ENCODE measurements around the gene CD300LB.
"Not testable (repeated sequence)": the region's sequence is repeated elsewhere in the genome, so short reads cannot be mapped to it uniquely, and the experiment has no call there.

Gene CD300LB

DNA sequence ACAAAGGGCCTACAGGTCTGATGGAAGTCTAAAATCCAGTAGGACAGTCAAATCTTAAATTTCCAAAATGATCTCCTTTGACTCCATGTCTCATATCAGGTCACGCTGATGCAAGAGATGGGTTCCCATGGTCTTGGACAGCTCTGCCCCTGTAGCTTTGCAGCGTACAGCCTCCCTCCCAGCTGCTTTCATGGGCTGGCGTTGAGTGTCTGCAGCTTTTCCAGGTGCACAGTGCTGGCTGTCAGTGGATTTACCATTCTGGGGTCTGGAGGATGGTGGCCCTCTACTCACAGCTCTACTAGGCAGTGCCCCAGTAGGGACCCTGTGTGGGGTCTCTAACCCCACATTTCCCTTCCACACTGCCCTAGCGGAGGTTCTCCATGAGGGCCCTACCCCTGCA lies 43.0 kb downstream of the CD300LB start:
- DNase-seq: not testable (repeated sequence)

DNA sequence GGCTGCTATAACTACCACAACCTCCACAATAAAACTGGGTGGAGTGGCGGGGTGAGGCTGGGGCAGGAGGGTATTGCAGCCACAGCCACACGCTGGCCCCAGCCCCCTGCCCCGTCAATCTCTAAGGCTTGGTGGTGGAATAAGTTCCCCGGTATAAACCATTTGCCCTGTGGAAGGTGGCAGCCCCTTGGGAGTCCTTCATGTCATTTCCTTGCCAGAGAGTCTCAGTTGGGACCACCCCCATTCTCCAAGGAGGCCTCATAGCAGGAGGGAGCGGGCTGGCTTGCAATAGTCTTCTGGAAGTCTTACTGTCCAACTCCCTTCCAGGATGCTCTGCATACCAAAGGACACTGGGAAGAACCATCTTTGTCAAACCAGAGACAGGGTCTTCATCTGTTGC lies 45.4 kb downstream of the CD300LB start:
- DNase-seq: no peak

DNA sequence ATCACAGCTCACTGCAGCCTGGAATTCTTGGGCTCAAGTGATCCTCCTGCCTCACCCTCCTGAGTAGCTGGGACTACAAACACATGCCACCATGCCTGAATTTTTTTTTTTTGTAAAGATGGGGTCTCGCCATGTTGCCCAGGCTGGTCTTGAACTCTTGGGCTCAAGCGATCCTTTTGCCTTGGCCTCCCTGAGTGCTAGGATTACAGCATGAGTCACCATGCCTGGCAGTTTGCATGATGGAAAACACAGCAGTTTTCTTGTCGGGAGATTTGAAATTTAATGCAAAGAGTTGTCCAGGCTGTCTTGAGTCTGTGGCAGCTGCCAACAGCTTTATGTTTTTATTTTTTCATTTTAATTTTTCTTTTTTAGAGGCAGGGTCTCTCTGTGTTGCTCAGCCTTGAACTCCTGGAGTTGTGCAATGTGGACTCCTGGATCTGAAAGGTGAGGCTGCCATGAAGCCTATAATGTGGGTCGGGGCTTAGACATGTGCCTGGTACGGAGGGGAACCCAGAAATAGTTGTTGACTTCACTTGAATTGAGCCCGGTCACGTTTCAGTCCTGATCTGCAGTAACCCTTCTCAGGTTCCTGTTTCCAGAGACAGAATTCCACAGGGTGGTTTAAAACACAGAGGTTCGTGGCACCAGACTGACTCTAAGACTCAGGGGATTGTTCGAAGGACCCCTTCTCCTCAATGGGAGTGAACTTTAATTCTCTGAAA lies 46.1 kb downstream of the CD300LB start:
- DNase-seq: no peak

DNA sequence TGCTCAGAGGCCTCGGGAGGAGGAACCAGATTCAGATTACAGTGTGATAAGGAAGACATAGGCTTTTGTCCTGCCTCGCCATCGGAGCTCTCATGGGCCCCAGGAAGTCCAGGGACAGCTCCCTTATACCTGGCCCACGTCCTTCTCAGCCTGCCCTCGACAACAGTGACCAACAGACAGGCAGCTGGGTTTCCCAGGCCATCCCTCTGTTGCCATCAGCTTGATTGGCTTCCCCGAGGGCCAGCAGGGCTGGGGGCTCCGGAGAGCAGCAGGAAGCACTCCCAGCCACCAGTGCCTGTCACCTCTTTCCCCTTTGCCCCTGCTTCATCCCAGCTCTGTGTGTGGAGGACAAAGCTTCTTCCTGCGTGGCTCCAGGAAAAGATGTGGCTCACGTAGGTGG lies 47.2 kb downstream of the CD300LB start:
- no peak for DNase-seq

DNA sequence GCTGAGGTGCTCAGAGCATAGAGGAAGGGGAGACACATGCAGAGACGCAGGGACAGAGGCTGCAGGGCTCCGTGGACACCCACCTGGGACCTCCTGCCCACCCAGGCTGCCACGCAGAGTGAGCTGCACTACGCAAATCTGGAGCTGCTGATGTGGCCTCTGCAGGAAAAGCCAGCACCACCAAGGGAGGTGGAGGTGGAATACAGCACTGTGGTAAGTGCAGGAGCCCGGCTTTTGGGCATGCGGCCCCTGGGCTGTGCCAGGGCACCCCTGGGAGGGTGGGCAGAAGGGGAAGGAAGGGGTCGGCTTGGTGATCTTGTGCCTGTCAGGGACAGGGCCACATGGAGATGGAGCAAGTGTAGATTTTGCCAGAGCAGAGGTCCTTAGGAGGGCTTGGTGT lies 49.7 kb downstream of the CD300LB start:
- no peak for DNase-seq

DNA sequence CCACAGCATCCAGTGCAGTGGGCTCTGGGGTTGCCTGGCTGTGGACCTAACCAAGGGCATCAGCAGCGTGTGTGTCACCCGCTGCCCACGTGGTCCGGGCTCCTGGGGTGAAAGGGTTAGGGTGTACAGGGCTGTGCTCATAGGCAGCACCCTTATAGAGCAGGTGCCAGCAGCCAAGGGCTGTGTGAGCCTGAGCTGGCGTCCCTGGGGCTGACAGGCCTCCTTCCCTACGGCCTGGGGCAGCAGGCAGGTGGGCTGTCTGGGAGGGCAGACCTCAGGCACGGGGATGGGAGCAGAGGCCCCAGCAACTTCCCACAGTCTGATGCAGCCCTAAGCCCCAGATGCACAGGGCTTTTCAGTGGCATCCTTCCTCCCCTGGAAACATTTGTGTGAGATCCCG lies 51.0 kb downstream of the CD300LB start:
- DNase-seq: no peak

DNA sequence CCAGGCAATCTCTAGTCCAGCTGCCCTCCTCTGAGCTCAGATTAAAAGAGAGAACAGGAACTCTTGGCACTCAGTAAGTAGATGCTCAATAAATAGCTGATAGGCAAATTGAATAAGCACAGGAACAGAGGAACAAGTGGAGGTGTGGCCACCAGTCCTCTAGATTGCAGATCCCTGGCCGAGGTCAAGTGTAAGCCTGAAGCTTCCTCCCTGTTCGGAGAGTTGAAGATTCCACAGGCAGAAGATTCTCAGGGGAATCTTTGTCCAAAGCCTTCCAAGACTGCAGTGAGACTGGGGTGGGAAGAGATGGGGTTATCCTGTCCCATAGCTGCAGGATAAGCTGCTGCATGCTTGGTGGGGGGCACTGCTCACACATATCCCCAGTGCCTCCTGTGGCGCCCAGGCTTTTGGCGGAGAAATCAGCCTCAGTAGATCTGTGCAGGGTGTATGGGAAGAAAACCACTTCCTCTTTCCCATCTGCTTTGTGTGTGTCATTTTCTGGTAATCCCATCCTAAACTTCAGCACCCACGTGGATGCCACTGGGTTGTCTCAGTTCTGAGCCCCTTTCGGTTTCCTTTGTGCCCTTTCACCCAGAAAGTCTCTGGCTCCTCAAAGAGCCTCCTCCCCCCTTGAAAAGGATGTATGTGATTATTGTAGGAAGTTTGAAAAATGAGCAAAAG lies 52.7 kb downstream of the CD300LB start:
- no peak for DNase-seq

DNA sequence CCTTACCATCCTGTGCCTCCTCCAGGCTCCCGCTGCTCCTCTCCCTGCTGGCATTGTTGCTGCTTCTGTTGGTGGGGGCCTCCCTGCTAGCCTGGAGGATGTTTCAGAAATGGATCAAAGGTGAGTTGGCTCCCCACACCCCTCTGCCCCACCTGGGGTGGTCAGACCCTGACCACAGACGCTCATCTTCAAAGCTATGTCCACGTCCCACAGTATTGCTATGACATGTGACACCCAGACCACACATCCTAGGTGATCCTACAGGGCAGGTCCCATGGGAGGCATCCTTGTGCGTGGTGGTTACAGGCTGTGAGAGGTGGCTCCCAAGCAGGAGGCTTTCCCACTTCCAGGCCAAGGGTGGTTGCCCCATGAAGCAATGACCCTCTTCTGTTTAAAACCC lies 53.9 kb downstream of the CD300LB start:
- no peak for DNase-seq

DNA sequence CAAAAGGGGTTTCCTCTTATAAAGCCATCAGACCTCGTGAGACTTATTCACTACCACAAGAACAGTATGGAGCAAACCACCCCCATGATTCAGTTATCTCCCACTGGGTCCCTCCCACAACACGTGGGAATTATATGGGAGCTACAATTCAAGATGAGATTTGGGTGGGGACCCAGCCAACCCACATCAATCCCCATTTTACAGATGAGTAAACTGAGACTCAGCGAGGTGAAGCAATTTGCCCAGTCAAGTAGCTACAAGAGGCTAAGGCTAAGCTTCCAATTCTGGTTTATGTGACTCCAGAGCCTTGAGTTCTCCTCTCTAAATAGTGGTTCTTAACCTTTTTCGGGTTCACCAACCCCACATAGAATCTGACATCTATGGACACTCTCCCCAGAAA lies 56.1 kb downstream of the CD300LB start:
- no peak for DNase-seq

DNA sequence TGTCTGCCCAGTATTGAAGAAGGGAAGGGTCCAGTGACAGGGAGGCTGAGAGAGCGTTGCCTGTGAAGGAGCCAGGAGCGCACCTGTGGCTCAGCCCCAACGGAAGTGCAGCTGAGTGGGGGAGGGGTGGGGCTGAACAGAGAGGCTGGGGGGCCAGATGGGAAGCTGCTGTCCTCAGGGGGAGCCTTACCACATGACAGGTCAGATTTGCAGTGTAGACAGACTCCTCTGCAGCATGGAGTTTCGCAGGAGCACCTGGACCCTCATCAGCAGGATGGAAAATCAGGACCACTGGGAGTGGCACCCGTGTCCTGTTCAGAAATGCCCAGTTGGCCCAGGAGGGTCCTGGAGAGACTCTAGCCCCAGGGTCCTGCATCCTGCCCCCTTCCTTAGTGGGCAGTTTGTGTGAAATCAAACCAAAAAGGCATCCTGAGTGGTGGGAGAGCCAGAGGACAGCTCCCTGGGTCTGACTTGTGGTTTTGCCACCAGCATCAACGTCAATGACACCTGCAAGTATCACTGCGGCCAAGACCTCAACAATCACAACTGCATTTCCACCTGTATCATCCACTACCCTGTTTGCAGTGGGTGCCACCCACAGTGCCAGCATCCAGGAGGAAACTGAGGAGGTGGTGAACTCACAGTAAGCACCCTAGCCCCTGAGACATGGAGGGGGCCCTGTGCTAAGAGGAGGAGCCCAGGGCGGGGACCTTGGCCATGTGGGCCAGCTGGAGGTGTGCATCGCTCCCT lies 57.1 kb downstream of the CD300LB start:
- DNase-seq: no peak

DNA sequence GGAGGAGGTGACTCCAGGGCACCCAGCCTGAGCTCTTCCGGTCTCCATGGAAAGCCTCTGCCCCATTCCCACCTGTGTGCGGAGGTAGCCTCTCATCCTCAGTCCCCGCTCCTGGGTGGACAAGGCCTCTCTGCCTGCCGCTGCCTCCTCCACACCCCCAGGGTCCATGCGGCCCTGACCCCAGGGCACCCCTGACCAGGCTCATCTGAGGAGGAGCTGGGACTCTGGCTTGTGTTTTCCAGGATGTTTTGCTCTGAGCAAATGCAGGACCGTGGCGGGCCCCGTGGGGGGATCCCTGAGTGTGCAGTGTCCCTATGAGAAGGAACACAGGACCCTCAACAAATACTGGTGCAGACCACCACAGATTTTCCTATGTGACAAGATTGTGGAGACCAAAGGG lies 58.0 kb downstream of the CD300LB start:
- no peak for DNase-seq

DNA sequence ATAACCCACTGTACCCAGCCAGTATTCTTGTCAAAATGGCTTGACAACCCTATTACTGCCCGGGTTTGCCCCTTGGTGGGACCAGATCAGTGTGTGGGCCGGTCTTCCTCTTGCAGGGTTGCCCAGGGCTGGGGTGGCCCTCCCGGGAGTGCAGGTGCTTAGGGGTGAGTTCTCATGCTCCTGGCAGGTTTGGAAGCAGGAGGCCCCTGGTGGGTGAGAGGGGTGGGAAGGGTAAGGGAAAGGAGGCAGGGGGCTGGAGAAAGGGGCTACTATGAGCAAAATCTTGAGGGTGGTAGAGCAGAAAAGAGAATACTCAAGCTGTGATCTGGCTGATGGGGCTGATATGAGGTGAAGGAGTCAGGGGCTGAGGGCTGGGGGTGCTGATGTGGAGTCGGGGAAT lies 58.4 kb downstream of the CD300LB start:
- no peak for DNase-seq

DNA sequence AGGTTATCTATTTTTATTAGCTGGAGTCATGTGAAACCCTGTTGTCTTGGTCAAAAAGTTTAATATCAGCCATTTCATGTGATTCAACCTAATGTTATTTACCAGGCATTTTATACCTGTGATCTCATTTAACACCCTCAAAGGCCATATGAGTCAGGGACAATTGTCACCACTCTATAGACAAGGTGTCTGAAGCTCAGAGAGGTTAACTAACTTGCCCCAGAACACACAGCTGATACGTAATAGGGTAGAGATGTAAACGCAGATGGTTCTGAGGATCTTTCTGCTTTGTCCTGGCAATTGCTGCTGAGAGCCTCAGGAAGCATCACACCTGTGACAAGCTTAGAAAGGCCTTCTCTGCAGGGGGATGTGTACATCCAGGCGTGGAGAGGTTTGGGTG lies 59.9 kb downstream of the CD300LB start:
- DNase-seq: no peak

Measured in NK-92 treated with Interleukin-12 subunit alpha and Interleukin-12 subunit beta, amount 100 ng/mL, for 24 hours (cell line).